GM10248 (cell line): ENCODE data around the gene NHERF1.

ENCODE experiments used
- CTCF ChIA-PET: fragments of 300-600 bp; sonication (Branson Sonifier 250); formaldehyde crosslinking; extraction: SDS; loops from one replicate; lab custom pipeline; 2021; ENCODE audit warnings: antibody characterized with exemption; lab: Yijun Ruan, JAX
- POLR2A ChIA-PET: fragments of 350-650 bp; sonication (Branson Sonifier 250); formaldehyde crosslinking; extraction: SDS; loops from one replicate; lab custom pipeline; 2020; ENCODE audit warnings: antibody characterized with exemption; lab: Yijun Ruan, JAX
- DNase-seq: peaks from one replicate; pipeline ENCODE4 v3.0.0; 2012; ENCODE audit errors: extremely low spot score
- TF ChIP-seq, protein P1 (sequence below): IDR thresholded peaks from 2 replicates; pipeline ENCODE4 v1.5.1; 2012; ENCODE audit warnings: mild to moderate bottlenecking, low read depth; ENCODE audit errors: extremely low read depth, missing control alignments, control extremely low read depth

NHERF1 gene

DNA sequence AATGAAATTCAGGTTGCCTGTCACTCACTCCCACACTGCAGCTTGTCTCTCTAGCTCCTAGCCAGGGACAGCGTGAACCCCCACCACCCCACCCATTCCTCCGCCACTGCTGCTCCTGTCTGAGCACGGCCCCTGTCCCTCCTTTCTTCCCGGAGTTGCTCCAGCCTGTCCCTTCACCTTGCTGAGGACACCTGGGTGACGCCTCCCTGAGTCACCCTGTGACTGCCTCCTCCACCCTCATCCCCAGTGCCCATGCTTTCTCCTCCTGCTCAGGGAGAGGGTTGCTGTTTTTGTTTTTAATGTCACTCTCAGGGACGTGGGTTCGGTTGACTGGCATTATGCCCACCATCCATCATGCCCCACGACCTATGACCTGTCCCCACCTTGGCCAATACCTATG, 53.5 kb downstream of the NHERF1 start:
- ChIA-PET POLR2A (no interaction called here), CTCF (interaction anchor here (0.8 to 1.5 kb wide), 3 partner anchors 11 to 66 kb away, joined by 3 to 12 read pairs (median 3); no protein-coding TSS in a partner anchor)
- TF ChIP-seq, protein P1, sequence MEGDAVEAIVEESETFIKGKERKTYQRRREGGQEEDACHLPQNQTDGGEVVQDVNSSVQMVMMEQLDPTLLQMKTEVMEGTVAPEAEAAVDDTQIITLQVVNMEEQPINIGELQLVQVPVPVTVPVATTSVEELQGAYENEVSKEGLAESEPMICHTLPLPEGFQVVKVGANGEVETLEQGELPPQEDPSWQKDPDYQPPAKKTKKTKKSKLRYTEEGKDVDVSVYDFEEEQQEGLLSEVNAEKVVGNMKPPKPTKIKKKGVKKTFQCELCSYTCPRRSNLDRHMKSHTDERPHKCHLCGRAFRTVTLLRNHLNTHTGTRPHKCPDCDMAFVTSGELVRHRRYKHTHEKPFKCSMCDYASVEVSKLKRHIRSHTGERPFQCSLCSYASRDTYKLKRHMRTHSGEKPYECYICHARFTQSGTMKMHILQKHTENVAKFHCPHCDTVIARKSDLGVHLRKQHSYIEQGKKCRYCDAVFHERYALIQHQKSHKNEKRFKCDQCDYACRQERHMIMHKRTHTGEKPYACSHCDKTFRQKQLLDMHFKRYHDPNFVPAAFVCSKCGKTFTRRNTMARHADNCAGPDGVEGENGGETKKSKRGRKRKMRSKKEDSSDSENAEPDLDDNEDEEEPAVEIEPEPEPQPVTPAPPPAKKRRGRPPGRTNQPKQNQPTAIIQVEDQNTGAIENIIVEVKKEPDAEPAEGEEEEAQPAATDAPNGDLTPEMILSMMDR: no peak
- no peak for DNase-seq

DNA sequence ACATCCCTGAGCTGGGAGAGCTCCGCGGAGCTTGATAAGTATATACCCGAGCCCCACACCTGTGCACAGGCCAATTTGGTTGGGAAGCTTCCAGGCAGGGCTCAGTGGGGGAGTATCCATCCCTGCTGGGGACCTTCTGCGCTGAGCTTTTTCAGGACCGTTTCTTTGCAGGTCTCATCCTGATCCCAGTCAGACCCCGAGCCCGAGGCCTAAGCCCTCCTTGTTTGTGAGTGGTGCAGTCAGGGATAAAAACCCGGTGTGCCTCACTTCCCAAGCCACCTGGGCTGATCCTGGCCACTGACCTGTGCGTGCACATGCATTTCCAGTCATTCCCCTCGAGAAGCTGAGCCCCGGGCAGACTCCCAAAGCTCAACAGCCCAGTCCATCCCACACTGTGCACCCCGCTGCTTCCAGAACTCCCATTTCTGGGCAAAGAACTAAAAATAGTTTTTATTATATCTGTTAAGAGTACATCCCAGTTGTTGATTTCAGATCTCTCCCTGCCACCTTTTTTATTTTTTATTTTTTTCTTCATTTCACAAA, 55.0 kb downstream of the NHERF1 start:
- CTCF ChIA-PET: interaction anchor here (0.9 to 1.2 kb wide), 2 partner anchors 12 to 59 kb away, joined by 3 to 6 read pairs; no protein-coding TSS in a partner anchor
- POLR2A ChIA-PET: no interaction called here
- no peak for DNase-seq
- TF ChIP-seq, protein P1: no peak

DNA sequence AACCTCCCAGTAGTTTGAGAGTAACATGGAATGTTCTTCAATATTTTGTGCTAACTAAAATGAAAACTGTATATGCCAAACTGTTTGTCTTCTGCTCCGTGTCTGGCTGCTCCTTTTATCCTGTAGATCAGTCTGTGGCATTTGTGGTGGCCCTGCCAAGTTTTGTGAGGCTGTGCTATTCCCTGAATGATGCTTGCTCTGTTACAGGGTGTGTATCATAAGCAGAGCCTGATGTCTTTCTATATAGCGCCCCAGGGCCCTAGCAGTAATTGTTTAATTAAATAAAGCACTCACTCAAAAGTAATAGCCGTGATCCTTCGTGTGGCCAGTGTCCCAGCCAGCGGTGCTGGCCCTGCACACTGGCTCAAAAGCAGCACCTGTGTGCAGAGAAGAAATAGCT, 55.5 kb downstream of the NHERF1 start:
- ChIA-PET POLR2A (no interaction called here), CTCF (interaction anchor here (1.0 to 1.2 kb wide), 3 partner anchors 11 to 62 kb away, joined by 3 to 6 read pairs (median 4); no protein-coding TSS in a partner anchor)
- TF ChIP-seq, protein P1: no peak
- no peak for DNase-seq

DNA sequence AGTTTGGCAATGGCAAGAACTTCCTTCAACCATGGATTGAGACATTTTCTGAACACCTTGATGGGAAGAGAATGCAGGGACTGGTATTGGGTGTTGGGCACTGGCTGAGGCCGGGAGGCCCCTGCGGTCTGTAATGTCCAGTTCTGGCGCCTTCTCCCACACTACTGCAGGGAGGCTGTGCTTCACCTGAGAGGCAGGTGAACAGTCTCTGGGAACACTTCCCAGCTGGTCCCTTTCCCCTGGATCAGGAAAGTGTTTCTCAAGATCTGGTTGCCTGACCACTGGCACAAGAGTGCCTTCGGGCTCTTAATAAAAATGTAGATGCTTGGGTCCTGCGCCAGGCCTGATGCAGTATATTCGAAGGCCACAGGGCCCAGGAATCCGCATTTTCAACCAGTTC, 56.3 kb downstream of the NHERF1 start:
- CTCF ChIA-PET: interaction anchor here (1.0 to 1.1 kb wide), 2 partner anchors 12 to 61 kb away, joined by 3 to 4 read pairs; no protein-coding TSS in a partner anchor

DNA sequence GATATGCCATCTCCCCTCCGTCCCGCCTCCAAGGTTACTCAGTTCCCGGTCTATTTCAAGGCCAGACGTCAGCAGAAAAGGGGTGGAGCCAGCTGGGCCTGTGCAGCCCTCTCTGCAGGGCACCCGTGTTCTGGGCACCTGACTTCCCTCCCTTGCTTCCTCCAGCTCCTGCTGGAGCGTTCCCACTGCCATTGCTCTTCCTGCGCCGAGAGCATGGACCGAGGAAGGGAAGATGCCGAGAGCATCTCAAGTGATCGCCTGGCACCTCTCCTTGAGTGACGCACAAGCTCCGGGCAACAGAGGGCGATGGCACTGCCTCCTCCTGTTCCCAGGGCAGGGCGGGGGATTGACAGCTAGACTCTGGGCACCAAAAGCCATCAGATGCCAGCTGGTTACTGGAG, 57.2 kb downstream of the NHERF1 start:
- CTCF ChIA-PET: interaction anchor here (0.8 to 0.9 kb wide), 3 partner anchors 14 to 58 kb away, joined by 3 to 4 read pairs (median 4); no protein-coding TSS in a partner anchor
- POLR2A ChIA-PET: no interaction called here
- DNase-seq: no peak
- TF ChIP-seq, protein P1: no peak

More for the DNA sequence above, 56.3 kb downstream of the NHERF1 start:
- TF ChIP-seq, protein P1: no peak
- POLR2A ChIA-PET: no interaction called here
- DNase-seq: no peak

DNA sequence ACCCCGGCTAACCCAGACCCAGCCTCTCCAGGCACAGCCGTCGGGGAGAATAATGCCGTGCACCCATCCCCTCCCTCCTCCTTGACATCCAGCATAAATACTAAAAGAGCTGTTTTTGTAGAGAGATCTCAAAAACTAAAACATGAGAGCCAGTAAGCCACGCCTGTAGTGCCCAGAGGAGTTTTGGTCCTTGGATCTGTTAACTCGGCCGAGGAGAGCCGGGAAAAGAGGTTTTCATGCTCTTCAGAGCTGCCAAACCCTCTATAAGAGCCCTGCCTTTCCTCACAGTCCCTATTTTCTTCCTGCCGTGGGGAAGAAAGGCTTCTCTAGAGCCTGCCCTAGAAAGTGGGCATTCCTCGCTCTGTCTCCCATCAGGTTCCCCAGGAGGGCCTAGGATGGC, 57.9 kb downstream of the NHERF1 start:
- ChIA-PET CTCF (interaction anchor here (0.6 to 2.9 kb wide), 4 partner anchors 13 to 57 kb away, joined by 3 to 15 read pairs (median 6); no protein-coding TSS in a partner anchor), POLR2A (no interaction called here)

More for the DNA sequence above, 57.9 kb downstream of the NHERF1 start:
- DNase-seq: no peak
- TF ChIP-seq, protein P1: no peak
